K562 treated with DMSO at 1 percent for 24 hours (cell line): ENCODE results near the gene ALDH1A2. TPM values are rescaled to one million over a fixed set of nuclear protein-coding genes. Genes with fewer than 3 reads are reported as not detected.

Source experiments
- total RNA-seq: library from RNA; unstranded; fragments of 300-600 nt; gene quantifications from 2 replicates; pipeline ENCODE4 v1.2.3, GENCODE V29; 2022; ENCODE audit warnings: low read depth; ENCODE audit not compliant: insufficient read depth

Gene ALDH1A2
- 176 and 185 TPM in 2 replicates for total RNA-seq

GRCh38 chr15:58065445-58066041, at the start of gene ALDH1A2:
TSS of gene ALDH1A2 (minus strand) at chr15:58065711. CDS start at chr15:58065650, 61 bp downstream.

Other genes starting within 250 kb of the ALDH1A2 start
- gene AQP9, start 72.7 kb upstream of the ALDH1A2 start, total RNA-seq = 0.24 and 0.66 TPM in 2 replicates